Measurements from ENCODE around the gene SLC30A3. TPM values are rescaled to one million over a fixed set of nuclear protein-coding genes. Genes with fewer than 3 reads are reported as not detected.

SLC30A3 gene
- total RNA-seq, 1 experiment from 2014 or later = not detected

- DNase-seq (ENCODE audit: low read depth) = no peak
Measured at GRCh38 chr2:27205206-27205605, 57.6 kb downstream of the SLC30A3 start.

- no peak for DNase-seq (ENCODE audit: low read depth)
Measured at GRCh38 chr2:27204566-27204965, 58.3 kb downstream of the SLC30A3 start.

GRCh38 chr2:27203741-27204140 lies 59.1 kb downstream of the SLC30A3 start:
- DNase-seq (ENCODE audit: low read depth) = no peak

Other genes starting within 250 kb of the SLC30A3 start
- gene TMEM214, start 230.1 kb downstream of the SLC30A3 start, total RNA-seq (2014; rRNA removed; shearing (Covaris generic)) = 88.6 and 98.5 TPM in 2 replicates
- 25.8 and 26.0 TPM in 2 replicates for gene AGBL5, start 211.4 kb downstream of the SLC30A3 start, total RNA-seq (2014; rRNA removed; shearing (Covaris generic))
- 247 and 491 TPM in 2 replicates for gene OST4, start 191.4 kb downstream of the SLC30A3 start, total RNA-seq (2014; rRNA removed; shearing (Covaris generic))
- 0.17 TPM in 1 of 2 replicates, not detected in the other for gene EMILIN1, start 184.4 kb downstream of the SLC30A3 start, total RNA-seq (2014; rRNA removed; shearing (Covaris generic))
- 0.34 and 0.37 TPM in 2 replicates for gene KHK, start 176.3 kb downstream of the SLC30A3 start, total RNA-seq (2014; rRNA removed; shearing (Covaris generic))
- gene CGREF1, start 143.9 kb downstream of the SLC30A3 start, total RNA-seq (2014; rRNA removed; shearing (Covaris generic)) = 0.17 and 0.84 TPM in 2 replicates
- gene ABHD1, start 139.2 kb downstream of the SLC30A3 start, total RNA-seq (2014; rRNA removed; shearing (Covaris generic)) = 0.12 TPM in 1 of 2 replicates, not detected in the other
- gene PREB, start 128.4 kb downstream of the SLC30A3 start, total RNA-seq (2014; rRNA removed; shearing (Covaris generic)) = 64.9 and 74.8 TPM in 2 replicates
- gene PRR30, start 123.6 kb downstream of the SLC30A3 start, total RNA-seq (2014; rRNA removed; shearing (Covaris generic)) = not detected in 2 replicates
- gene TCF23, start 114.0 kb downstream of the SLC30A3 start, total RNA-seq (2014; rRNA removed; shearing (Covaris generic)) = not detected in 2 replicates
- gene ATRAID, start 51.0 kb downstream of the SLC30A3 start, total RNA-seq (2014; rRNA removed; shearing (Covaris generic)) = 334 and 404 TPM in 2 replicates
- 16.3 and 23.3 TPM in 2 replicates for gene SLC5A6, start 50.8 kb downstream of the SLC30A3 start, total RNA-seq (2014; rRNA removed; shearing (Covaris generic))
- gene CAD, start 45.7 kb downstream of the SLC30A3 start, total RNA-seq (2014; rRNA removed; shearing (Covaris generic)) = 12.6 and 17.1 TPM in 2 replicates
- not detected in 2 replicates for gene DNAJC5G, start 12.4 kb upstream of the SLC30A3 start, total RNA-seq (2014; rRNA removed; shearing (Covaris generic))
- 0.05 TPM in 1 of 2 replicates, not detected in the other for gene TRIM54, start 19.4 kb upstream of the SLC30A3 start, total RNA-seq (2014; rRNA removed; shearing (Covaris generic))
- gene UCN, start 45.4 kb upstream of the SLC30A3 start, total RNA-seq (2014; rRNA removed; shearing (Covaris generic)) = 1.6 and 3.0 TPM in 2 replicates
- gene MPV17, start 60.0 kb upstream of the SLC30A3 start, total RNA-seq (2014; rRNA removed; shearing (Covaris generic)) = 92.5 and 95.2 TPM in 2 replicates
- gene GTF3C2, start 93.7 kb upstream of the SLC30A3 start, total RNA-seq (2014; rRNA removed; shearing (Covaris generic)) = 32.3 and 34.0 TPM in 2 replicates
- 24.3 and 31.1 TPM in 2 replicates for gene EIF2B4, start 107.3 kb upstream of the SLC30A3 start, total RNA-seq (2014; rRNA removed; shearing (Covaris generic))
- gene SNX17, start 107.6 kb upstream of the SLC30A3 start, total RNA-seq (2014; rRNA removed; shearing (Covaris generic)) = 70.4 and 88.3 TPM in 2 replicates
- gene ZNF513, start 117.7 kb upstream of the SLC30A3 start, total RNA-seq (2014; rRNA removed; shearing (Covaris generic)) = 3.6 and 7.6 TPM in 2 replicates
- 105 and 134 TPM in 2 replicates for gene PPM1G, start 146.5 kb upstream of the SLC30A3 start, total RNA-seq (2014; rRNA removed; shearing (Covaris generic))
- 96.9 and 124 TPM in 2 replicates for gene NRBP1, start 165.6 kb upstream of the SLC30A3 start, total RNA-seq (2014; rRNA removed; shearing (Covaris generic))
- not detected in 2 replicates for gene KRTCAP3, start 179.3 kb upstream of the SLC30A3 start, total RNA-seq (2014; rRNA removed; shearing (Covaris generic))
- 2.8 and 5.7 TPM in 2 replicates for gene IFT172, start 226.7 kb upstream of the SLC30A3 start, total RNA-seq (2014; rRNA removed; shearing (Covaris generic))
- 2.6 and 3.1 TPM in 2 replicates for gene FNDC4, start 232.2 kb upstream of the SLC30A3 start, total RNA-seq (2014; rRNA removed; shearing (Covaris generic))
- not detected in 2 replicates for gene GCKR, start 233.8 kb upstream of the SLC30A3 start, total RNA-seq (2014; rRNA removed; shearing (Covaris generic))